ENCODE measurements around the gene CNBD2. TPM values are rescaled to one million over a fixed set of nuclear protein-coding genes. Genes with fewer than 3 reads are reported as not detected.

Gene CNBD2
- total RNA-seq, 1 donor from 2014 or later: 4.4 TPM

GRCh38 chr20:36061754-36062153, 93.4 kb downstream of the CNBD2 start:
- H3K9me3 Mint-ChIP-seq: peaks cover 8% of the 10 kb centered on the region
- H3K4me3 Mint-ChIP-seq: no peak overlapping the region
- H3K27ac Mint-ChIP-seq: no peak overlapping the region
- H3F3A ChIP-seq (ENCODE audit: low read depth): peaks cover 19% of the 10 kb centered on the region
- H3K27me3 Mint-ChIP-seq (ENCODE audit: insufficient read depth, low read depth): peaks cover 7% of the 10 kb centered on the region
- no peak for TF ChIP-seq EZH2 (IDR thresholded peaks at IDR 0.05)
- no peak for TF ChIP-seq CTCF (IDR thresholded peaks at IDR 0.05)
- no peak for TF ChIP-seq EZH2phosphoT487 (IDR thresholded peaks at IDR 0.05)
- peaks cover 3% of the 10 kb centered on the region for H3K36me3 Mint-ChIP-seq
- H2AFZ ChIP-seq (replicated peaks): no peak overlapping the region
- no peaks in the 10 kb centered on the region for H3K79me2 ChIP-seq (ENCODE audit: low read depth)
- no peaks in the 10 kb centered on the region for H4K20me1 ChIP-seq (ENCODE audit: low read depth)
- H3K4me1 ChIP-seq: peaks cover 5% of the 10 kb centered on the region
- H3K4me2 ChIP-seq: no peak overlapping the region
- peaks cover 15% of the 10 kb centered on the region for H3K4me1 Mint-ChIP-seq
- H3K36me3 ChIP-seq: no peaks in the 10 kb centered on the region
- no peaks in the 10 kb centered on the region for H3K9me3 ChIP-seq (ENCODE audit: low read depth)
- peaks cover 45% of the 10 kb centered on the region for H3K27me3 ChIP-seq
- no peak for DNase-seq (ENCODE audit: low spot score)
- no peak overlapping the region for H3K9ac ChIP-seq
- no peak overlapping the region for H3K27ac ChIP-seq
- H3K4me3 ChIP-seq: no peak overlapping the region

- H3K9ac ChIP-seq: no peak overlapping the region
- H3K36me3 ChIP-seq: no peaks in the 10 kb centered on the region
- peaks cover 15% of the 10 kb centered on the region for H3F3A ChIP-seq (ENCODE audit: low read depth)
- no peak overlapping the region for H3K4me3 ChIP-seq
- H2AFZ ChIP-seq (replicated peaks): no peak overlapping the region
- H3K9me3 Mint-ChIP-seq: peaks cover 8% of the 10 kb centered on the region
- H3K27ac ChIP-seq: no peak overlapping the region
- H3K4me2 ChIP-seq: no peak overlapping the region
- peaks cover 3% of the 10 kb centered on the region for H3K36me3 Mint-ChIP-seq
- peaks cover 7% of the 10 kb centered on the region for H3K27me3 Mint-ChIP-seq (ENCODE audit: insufficient read depth, low read depth)
- no peak for DNase-seq (ENCODE audit: low spot score)
- H4K20me1 ChIP-seq (ENCODE audit: low read depth): no peaks in the 10 kb centered on the region
- TF ChIP-seq EZH2phosphoT487 (IDR thresholded peaks at IDR 0.05) (no peak), EZH2 (IDR thresholded peaks at IDR 0.05) (no peak), CTCF (IDR thresholded peaks at IDR 0.05) (no peak)
- H3K27ac Mint-ChIP-seq: no peak overlapping the region
- H3K9me3 ChIP-seq (ENCODE audit: low read depth): no peaks in the 10 kb centered on the region
- peaks cover 55% of the 10 kb centered on the region for H3K27me3 ChIP-seq
- H3K79me2 ChIP-seq (ENCODE audit: low read depth): no peaks in the 10 kb centered on the region
- peaks cover 12% of the 10 kb centered on the region for H3K4me1 Mint-ChIP-seq
- peaks cover 5% of the 10 kb centered on the region for H3K4me1 ChIP-seq
- peak overlapping the region; percentile 46 for H3K4me3 Mint-ChIP-seq
These were observed 94.4 kb downstream of the CNBD2 start for GRCh38 chr20:36062799-36063198.

DNA sequence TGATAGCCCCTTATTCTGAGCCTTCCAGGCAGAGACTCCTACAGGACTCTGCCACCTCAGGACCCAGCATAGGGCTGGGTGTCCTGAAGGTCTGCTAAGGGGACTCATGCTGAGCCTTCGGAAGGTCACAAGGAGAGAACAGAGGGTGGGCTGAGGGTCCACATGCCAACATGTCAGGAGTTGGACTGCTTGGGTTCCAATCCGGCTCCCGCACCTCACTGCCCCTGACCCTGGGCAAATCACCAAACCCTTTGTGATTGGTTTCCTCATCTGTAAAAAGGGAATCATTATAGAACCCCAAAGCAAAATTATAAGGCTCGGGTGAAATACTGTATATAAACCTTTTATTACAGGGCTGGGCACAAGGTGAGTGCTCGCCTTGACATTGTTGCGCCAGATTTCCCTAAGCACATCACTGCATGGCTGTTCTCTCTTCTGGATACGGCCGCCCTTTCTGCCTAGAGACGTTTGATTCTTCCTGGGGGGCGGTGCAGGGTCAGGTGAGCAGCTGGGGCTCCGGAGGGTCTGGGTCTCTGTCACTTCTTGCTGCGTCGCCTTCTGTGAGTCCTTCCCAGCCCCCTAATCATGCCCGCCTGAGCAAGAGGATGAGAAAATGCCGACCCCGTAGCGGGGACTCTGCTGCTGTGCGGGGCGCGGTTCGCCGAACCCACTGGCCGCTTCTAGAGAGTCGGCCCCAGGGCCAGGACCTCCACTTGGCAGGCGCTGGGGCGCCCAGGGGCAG, 95.7 kb downstream of the CNBD2 start:
- H3K36me3 ChIP-seq: no peaks in the 10 kb centered on the region
- peak overlapping the region; percentile 94 for H3K27ac Mint-ChIP-seq
- TF ChIP-seq EZH2 (IDR thresholded peaks at IDR 0.05) (no peak), CTCF (IDR thresholded peaks at IDR 0.05) (no peak), EZH2phosphoT487 (IDR thresholded peaks at IDR 0.05) (no peak)

More for the DNA sequence above, 95.7 kb downstream of the CNBD2 start:
- Histone ChIP-seq H2AFZ (replicated peaks) (peak overlapping the region; percentile 90), H3K4me2 (peak overlapping the region; percentile 90), H3K4me1 (peaks cover 5% of the 10 kb centered on the region), H3K27me3 (peaks cover 61% of the 10 kb centered on the region), H3K9ac (no peak overlapping the region), H3K9me3 (ENCODE audit: low read depth) (no peaks in the 10 kb centered on the region), H3K27ac (no peak overlapping the region), H3K79me2 (ENCODE audit: low read depth) (no peaks in the 10 kb centered on the region), H3K4me3 (peak overlapping the region; percentile 53), H3F3A (ENCODE audit: low read depth) (peaks cover 15% of the 10 kb centered on the region), H4K20me1 (ENCODE audit: low read depth) (no peaks in the 10 kb centered on the region)
- Mint-ChIP-seq H3K9me3 (peaks cover 8% of the 10 kb centered on the region), H3K4me1 (peaks cover 11% of the 10 kb centered on the region), H3K4me3 (peak overlapping the region; percentile 82), H3K36me3 (peaks cover 3% of the 10 kb centered on the region), H3K27me3 (ENCODE audit: insufficient read depth, low read depth) (peaks cover 8% of the 10 kb centered on the region)
- no peak for DNase-seq (ENCODE audit: low spot score)
